ENCODE measurements around the gene NAPB. TPM values are rescaled to one million over a fixed set of nuclear protein-coding genes. Genes with fewer than 3 reads are reported as not detected.

NAPB gene
- total and polyA plus RNA-seq, 2 of the 8 experiments (the other 6 are each of a cell fraction or from before 2014, with no cell fraction given): 6.2 to 12.3 TPM

- TF ChIP-seq CTCF (IDR thresholded peaks at IDR 0.05; ENCODE audit: control extremely low read depth in 1 of 3, insufficient read depth in 1 of 3, low read depth in 1 of 3, low read length in 3 of 3) (no peak), POLR2AphosphoS5 (IDR thresholded peaks at IDR 0.05; ENCODE audit: low read depth, low read length) (no peak)
Measured at GRCh38 chr20:23419657-23419994, 1.7 kb downstream of the NAPB start (continued).
